NCI-H446 (cell line): ENCODE results near the gene TEAD4.

ENCODE experiments used
- DNase-seq, 2 experiments: peaks; one replicate each; lab custom pipeline; 2025; lab: John Stamatoyannopoulos, UW

TEAD4 gene

GRCh38 chr12:3032770-3033538 lies 73.8 kb downstream of the TEAD4 start:
- DNase-seq = no peak

GRCh38 chr12:3033539-3033867 lies 74.3 kb downstream of the TEAD4 start:
- DNase-seq = no peak

- DNase-seq = peak; percentile 33 to 64
Observed at GRCh38 chr12:3034067-3034750, 75.0 kb downstream of the TEAD4 start.

DNA sequence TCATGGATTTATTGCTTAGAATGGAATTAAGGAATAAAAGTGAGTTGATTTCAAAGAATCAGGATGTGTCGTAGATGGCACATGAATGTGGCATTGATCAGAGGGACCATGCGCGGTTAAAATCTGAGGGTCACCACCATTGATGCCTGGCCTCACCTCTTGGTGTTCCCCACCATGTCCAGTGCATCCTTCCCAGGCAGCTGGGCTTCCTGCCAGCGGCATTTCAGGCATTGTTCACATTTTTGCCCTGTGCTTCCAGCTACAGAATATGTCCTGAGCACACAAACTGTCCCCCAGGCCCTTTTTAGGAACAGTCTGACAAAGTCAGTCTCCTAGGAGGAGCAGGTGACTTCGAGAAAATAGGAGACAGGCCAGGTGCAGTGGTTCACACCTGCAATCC lies 76.0 kb downstream of the TEAD4 start:
- DNase-seq = no peak

- DNase-seq = no peak
Observed at GRCh38 chr12:3035815-3036702, 76.9 kb downstream of the TEAD4 start.

DNA sequence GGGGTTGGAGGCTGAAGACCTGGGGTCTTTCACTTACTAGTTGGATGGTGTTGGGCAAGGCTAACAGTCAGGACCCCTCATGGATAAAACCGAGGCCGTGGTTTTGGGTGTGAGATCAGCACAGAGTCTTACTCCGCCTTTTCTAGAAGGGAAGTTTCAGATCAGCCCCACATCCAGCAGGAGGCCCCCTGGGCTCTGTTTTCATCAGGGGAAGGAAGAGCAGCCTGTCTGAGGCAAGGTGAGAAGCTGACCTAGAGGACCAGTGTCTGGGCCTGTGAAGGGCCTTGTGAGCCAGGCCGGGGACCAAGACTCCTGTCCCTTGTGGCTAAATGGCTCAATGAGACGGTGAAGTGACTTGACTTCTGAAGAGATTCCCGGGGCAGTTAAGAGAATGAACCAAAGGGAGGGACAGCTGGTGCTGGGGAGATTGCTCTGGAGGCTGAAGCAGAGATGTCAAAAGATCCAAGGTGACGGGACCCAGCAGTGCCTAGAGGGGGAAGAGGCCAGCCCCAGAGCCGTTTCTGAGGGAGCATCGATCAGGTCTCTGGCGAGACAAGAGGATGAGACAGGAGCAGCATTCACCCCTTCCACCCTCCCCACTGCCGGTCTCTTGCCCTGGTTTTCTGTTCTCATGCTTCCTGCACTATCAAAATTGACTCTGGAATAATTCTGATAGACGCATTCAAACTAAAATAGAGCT lies 77.9 kb downstream of the TEAD4 start:
- DNase-seq = no peak

DNA sequence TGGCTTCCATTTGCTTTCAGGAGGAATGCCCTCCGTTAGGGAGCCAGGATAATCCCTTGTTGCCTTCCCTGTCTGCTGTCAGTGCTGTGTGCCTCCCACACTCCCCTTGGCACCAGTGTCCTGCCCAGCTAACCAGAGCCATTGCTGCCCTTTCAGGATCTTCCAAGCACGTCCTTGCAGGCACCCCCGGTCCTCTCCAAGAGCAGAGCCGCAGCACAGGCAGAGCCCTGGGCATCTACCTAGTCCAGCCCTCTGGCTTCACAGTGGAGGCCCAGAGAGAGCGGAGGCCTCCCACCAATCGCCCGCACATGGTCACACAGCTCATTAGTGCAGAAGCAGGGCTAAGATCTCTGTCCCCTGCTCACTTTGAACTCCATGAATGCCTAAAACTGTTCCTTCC lies 79.0 kb downstream of the TEAD4 start:
- DNase-seq = no peak

GRCh38 chr12:3038926-3039510 lies 79.8 kb downstream of the TEAD4 start:
- no peak for DNase-seq

DNA sequence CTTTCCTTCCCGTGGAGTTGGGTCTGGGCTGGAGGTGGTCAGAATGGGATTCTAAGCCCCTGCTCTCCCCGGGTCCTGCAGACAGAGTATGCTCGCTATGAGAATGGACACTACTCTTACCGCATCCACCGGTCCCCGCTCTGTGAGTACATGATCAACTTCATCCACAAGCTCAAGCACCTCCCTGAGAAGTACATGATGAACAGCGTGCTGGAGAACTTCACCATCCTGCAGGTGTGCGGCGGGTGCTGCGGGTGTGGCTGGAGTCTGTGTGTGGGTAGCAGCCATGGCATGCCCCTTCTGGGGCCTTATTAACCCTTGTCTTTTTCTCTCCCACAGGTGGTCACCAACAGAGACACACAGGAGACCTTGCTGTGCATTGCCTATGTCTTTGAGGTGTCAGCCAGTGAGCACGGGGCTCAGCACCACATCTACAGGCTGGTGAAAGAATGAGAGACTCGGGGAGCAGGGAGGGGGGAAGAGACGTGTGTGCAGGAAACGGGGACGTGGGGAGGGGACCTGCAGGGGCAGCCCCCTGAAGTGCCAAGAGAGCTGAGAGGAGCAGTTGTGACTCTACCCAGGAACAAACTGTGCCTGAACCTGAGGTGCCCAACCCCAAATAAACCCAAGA lies 80.9 kb downstream of the TEAD4 start:
- no peak for DNase-seq

DNA sequence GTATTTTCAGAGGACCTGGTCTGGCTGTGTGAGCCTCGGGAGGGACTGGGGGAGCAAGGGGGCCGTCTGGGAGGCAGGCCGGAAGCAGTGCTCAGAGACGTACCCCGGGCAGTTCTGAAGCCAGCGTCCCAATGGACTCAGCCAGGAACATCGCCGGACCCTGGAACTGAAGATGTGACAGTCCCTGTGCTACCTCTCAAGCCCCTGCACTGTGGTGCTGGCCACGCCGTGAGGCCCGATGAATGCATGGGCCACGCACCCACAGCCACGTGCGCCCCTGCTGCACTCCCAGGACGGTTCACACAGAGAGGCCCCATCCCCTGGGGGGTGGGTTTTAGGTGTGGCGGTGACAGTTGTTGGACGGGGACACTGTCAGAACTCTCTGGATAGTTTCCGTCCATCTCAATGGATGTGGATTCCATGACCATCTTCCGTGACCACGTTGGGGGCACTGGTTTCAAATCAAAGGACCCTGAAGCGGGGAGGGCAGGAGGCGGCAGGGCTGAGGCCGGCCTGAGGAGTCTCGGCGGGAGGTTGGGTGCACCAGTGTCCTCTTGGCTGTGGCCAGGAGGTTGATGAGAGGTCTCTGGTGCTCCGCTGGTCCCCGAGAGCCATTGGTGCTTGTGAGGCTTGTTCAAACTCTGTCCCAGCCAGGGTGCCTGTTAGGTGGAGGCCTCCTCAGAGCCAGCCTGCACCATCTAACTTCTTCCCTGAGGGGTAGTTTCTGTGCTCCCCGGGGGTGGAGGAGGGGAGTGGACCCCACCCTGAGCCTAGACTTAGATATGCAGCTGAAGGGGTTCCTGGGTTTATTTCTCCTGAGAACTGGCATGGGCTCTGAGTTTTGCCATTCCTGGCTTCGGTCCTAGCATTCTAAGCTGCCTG lies 81.7 kb downstream of the TEAD4 start:
- no peak for DNase-seq

DNA sequence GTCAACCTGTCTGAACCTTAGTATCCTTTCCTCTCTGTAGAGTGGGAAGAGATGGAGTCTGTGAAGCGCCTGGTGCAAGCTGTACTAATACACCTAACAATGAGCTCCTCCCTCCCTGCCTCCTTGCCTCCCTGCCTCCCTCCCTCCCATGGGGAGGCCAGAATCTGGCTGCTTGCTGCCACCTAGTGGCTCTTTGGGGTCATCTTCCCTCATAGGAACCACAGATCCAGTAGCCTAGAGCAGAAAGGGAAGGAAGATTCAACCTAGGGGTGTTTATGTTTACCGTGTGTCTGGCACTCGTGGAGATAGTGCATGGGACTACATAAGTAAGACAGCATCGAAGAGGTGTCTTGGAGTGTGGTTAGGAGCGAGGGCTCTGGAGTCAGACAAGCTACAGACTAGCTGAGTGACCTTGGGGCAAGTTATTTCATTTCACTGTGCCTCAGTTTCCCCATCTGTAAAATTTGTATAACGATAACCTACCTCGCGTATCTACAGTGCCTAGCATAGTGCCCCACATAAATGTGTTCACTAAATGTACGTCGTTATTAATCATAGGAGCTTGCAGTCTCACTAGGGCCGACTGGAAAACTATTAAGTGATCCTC lies 82.5 kb downstream of the TEAD4 start:
- DNase-seq = peak; percentile 69 to 87

GRCh38 chr12:3042394-3042793 lies 83.2 kb downstream of the TEAD4 start:
- peak in 1 of 2 experiments; percentile 51 for DNase-seq

GRCh38 chr12:3042826-3043225 lies 83.6 kb downstream of the TEAD4 start:
- DNase-seq = no peak

GRCh38 chr12:3043406-3043805 lies 84.2 kb downstream of the TEAD4 start:
- DNase-seq = no peak

- DNase-seq = no peak
Observed at GRCh38 chr12:3044141-3044630, 85.0 kb downstream of the TEAD4 start.

DNA sequence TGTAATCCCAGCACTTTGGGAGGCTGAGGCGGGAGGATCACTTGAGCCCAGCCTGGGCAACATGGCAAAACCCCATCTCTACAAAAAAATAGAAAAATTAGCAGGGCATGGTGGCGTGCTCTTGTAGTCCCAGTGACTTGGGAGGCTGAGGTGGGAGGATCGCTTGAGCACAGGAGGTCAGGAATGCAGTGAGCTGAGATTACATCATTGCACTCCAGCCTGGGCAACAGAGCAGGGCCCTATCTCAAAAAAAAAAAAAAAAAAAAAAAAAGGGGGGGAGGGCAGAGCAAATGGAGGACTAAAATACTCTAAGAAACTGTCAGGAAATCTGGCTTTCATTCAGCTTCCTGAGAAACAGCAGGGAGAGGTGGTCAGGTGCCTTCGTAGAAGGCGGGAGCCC lies 86.3 kb downstream of the TEAD4 start:
- no peak for DNase-seq

DNA sequence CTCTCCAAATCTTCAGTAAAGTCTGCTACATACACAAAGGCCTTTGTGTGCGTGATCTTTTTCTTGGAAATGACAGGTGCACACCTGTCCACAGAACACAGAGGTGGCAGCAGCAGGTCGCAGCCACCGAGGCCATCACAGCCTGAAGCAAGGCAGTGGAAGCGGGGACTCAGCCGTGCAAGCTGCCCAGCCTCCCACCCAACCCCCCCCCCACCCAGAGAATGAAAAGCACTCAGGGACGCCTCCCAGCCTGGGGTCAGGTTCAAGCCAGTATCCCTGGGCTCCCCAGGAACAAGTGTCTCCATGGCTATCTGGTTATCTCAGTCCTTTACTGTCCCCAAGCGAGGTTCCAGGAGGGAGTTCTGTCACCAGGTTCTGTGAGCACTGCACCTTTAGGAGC lies 86.8 kb downstream of the TEAD4 start:
- no peak for DNase-seq

DNA sequence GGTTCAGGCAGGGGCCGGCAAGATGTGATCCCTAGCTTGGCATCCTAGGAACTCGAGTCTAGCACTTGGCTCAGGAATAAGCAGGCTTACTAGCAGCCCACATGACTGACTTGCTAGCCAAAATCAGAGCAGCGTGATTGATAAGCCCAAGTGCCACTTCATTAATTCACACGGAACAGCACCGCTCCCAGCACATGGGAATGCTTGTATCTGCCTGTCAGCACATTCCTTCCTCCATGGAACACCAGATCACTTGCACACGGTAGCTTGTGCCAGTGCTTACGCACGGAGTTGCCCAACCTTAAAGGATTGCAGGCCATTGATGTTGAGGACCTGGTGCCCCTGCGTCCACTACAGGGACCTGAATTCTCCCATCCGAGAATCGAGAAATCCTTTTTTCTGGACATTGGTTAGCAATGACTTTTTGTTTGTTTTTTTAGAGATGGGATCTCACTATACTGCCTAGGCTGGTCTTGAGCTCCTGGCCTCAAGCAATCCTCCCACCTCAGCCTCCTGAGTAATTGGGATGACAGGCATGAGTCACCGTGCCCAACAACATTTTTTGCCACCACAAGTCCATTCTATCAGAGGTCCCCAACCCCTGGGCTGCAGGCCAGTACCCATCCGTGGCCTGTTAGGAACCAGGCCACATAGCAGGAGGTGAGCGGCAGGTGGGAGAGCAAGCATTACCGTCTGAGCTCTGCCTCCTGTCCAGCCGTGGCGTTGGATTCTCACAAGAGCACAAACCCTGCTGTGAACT lies 87.4 kb downstream of the TEAD4 start:
- no peak for DNase-seq

DNA sequence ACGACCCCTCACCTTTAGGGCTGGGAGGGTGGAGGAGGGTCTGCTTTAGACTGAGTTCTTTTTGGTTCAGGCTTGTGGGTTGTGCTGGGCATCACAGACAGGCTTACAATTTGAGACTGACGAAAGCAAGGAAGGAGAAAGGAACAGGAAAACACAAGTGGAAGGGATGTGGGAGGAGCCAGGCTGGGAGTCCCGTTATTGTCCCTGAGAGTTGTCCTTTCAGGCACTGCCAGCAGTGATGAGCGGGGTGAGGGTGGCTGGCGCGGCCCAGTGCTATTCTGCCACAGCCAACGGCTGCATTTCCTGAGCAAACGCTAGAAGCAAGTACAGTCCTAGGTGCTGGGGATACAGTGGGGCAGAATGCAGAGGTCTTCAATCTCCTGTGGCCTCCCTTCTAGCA lies 88.8 kb downstream of the TEAD4 start:
- DNase-seq = no peak
